Liver (tissue), 9 donors: ENCODE data around the gene STAT3. TPM values are rescaled to one million over a fixed set of nuclear protein-coding genes. Genes with fewer than 3 reads are reported as not detected.
"Not testable (repeated sequence)": the region's sequence is repeated elsewhere in the genome, so short reads cannot be mapped to it uniquely, and the experiment has no call there.

Source experiments
- DNase-seq: peaks from one replicate; pipeline ENCODE4 v3.0.0-alpha.2; 2017; ENCODE audit warnings: low spot score
- H3K27ac ChIP-seq, 2 donors: one replicate each; pipeline ENCODE4 v1.7.0; 2013; ENCODE audit warnings: inconsistent platforms in 2 of 2, low read length in 2 of 2, control low read depth in 1 of 2, low read depth in 1 of 2, mild to moderate bottlenecking in 1 of 2
- H3K27me3 ChIP-seq, 4 donors: one replicate each; pipeline versions ENCODE4 v1.6.1 to v1.7.0; 2013; ENCODE audit warnings: low read length in 3 of 4, inconsistent platforms in 1 of 4, mild to moderate bottlenecking in 1 of 4, moderate library complexity in 1 of 4; ENCODE audit not compliant: control insufficient read depth in 4 of 4, insufficient read depth in 4 of 4
- H3K36me3 ChIP-seq, 4 donors: one replicate each; pipeline versions ENCODE4 v1.6.1 to v1.7.0; 2013; ENCODE audit warnings: low read length in 3 of 4, mild to moderate bottlenecking in 3 of 4, low read depth in 1 of 4, moderate library complexity in 1 of 4; ENCODE audit not compliant: control insufficient read depth in 4 of 4, insufficient read depth in 3 of 4
- H3K4me1 ChIP-seq, 4 donors: one replicate each; pipeline versions ENCODE4 v1.6.1 to v1.7.0; 2013; ENCODE audit warnings: low read length in 3 of 4, mild to moderate bottlenecking in 3 of 4, moderate library complexity in 1 of 4; ENCODE audit not compliant: control insufficient read depth in 4 of 4, insufficient read depth in 4 of 4
- H3K4me3 ChIP-seq, 3 donors: one replicate each; pipeline versions ENCODE4 v1.6.1 to v1.7.0; 2013; ENCODE audit warnings: low read length in 3 of 3, control low read depth in 1 of 3, low read depth in 1 of 3, mild to moderate bottlenecking in 1 of 3
- H3K9ac ChIP-seq, 2 donors: one replicate each; pipeline ENCODE4 v1.7.0; 2013; ENCODE audit warnings: low read length in 2 of 2, mild to moderate bottlenecking in 2 of 2, moderate library complexity in 2 of 2, control low read depth in 1 of 2, low read depth in 1 of 2
- H3K9me3 ChIP-seq, 4 donors: one replicate each; pipeline versions ENCODE4 v1.6.1 to v1.7.0; 2013; ENCODE audit warnings: low read length in 3 of 4; ENCODE audit not compliant: control insufficient read depth in 4 of 4
- ATF3 ChIP-seq: IDR thresholded peaks from 2 replicates; pipeline ENCODE4 v1.6.1; 2016; ENCODE audit warnings: antibody characterized with exemption
- CTCF ChIP-seq: fragments of 150-350 bp; IDR thresholded peaks from 2 replicates; pipeline ENCODE4 v1.5.1; 2017; ENCODE audit warnings: improper control_type of control experiment, low read depth, low read length; ENCODE audit not compliant: missing input control
- FOXA1 ChIP-seq: IDR thresholded peaks from 2 replicates; pipeline ENCODE4 v1.6.1; 2016; ENCODE audit warnings: antibody characterized with exemption
- FOXA2 ChIP-seq: IDR thresholded peaks from 2 replicates; pipeline ENCODE4 v1.6.1; 2016; ENCODE audit warnings: antibody characterized with exemption
- GABPA ChIP-seq, 2 donors: IDR thresholded peaks in 1 of 2; conservative IDR thresholded peaks in 1 of 2; 2 replicates each; pipeline ENCODE4 v1.6.1; 2016; ENCODE audit warnings: antibody characterized with exemption in 2 of 2, mild to moderate bottlenecking in 1 of 2, moderate library complexity in 1 of 2
- HNF4G ChIP-seq: IDR thresholded peaks from 2 replicates; pipeline ENCODE4 v1.6.1; 2016; ENCODE audit warnings: antibody characterized with exemption
- RAD21 ChIP-seq, 2 donors: IDR thresholded peaks; 2 replicates each; pipeline ENCODE4 v1.6.1; 2016; ENCODE audit warnings: antibody characterized with exemption in 2 of 2, mild to moderate bottlenecking in 2 of 2
- REST ChIP-seq: IDR thresholded peaks from 2 replicates; pipeline ENCODE4 v1.6.1; 2016; ENCODE audit warnings: antibody characterized with exemption, mild to moderate bottlenecking
- RXRA ChIP-seq, 2 donors: IDR thresholded peaks; 2 replicates each; pipeline ENCODE4 v1.6.1; 2017 to 2018; ENCODE audit warnings: antibody characterized with exemption in 2 of 2, mild to moderate bottlenecking in 1 of 2
- SP1 ChIP-seq: IDR thresholded peaks from 2 replicates; pipeline ENCODE4 v1.6.1; 2018; ENCODE audit warnings: antibody characterized with exemption, mild to moderate bottlenecking
- TAF1 ChIP-seq: conservative IDR thresholded peaks from 2 replicates; pipeline ENCODE4 v1.6.1; 2016; ENCODE audit warnings: antibody characterized with exemption, mild to moderate bottlenecking
- YY1 ChIP-seq: IDR thresholded peaks from 2 replicates; pipeline ENCODE4 v1.6.1; 2016; ENCODE audit warnings: antibody characterized with exemption, mild to moderate bottlenecking
- ZBTB33 ChIP-seq: IDR thresholded peaks from 2 replicates; pipeline ENCODE4 v1.6.1; 2016; ENCODE audit warnings: antibody characterized with exemption
- WGBS: extraction: QIAGEN DNeasy Blood & Tissue Kit; methylation state at CpG from one replicate; pipeline ENCODE4 v1.1.7; 2013; 5-methylcytosine and 5-hydroxymethylcytosine counted together
- polyA plus RNA-seq, 2 donors: library from polyadenylated mRNA; stranded (reverse) in 1 of 2; unstranded in 1 of 2; fragments of 200-250 nt in 1 of 2; fragments of >200 nt in 1 of 2; fragmentation: Nextera tagmentation in 1 of 2; extraction: Ambion mirVana in 1 of 2; gene quantifications; one replicate each; pipeline versions ENCODE4 v1.2.1 to v1.2.3, GENCODE V29; 2013 to 2015
- total RNA-seq, 2 donors: library from RNA; depleted of rRNA; stranded (reverse); fragments of >200 nt; gene quantifications; one replicate each; pipeline ENCODE4 v1.2.3, GENCODE V29; 2014
- donor health status: healthy.
- donor health status: healthy.
- donor health status: healthy.
- donor health status: healthy.
- donor health status: healthy.

Gene STAT3
- total and polyA plus RNA-seq, 4 donors, result 68.7 to 301 (median 114) TPM

- TF ChIP-seq RXRA (IDR thresholded peaks at IDR 0.05) (no peak), SP1 (no peak), CTCF (no peak), ATF3 (no peak), RAD21 (IDR thresholded peaks at IDR 0.05) (no peak), FOXA2 (no peak), GABPA (IDR thresholded peaks at IDR 0.05 in 1 of 2, conservative IDR thresholded peaks at IDR 0.05 in 1 of 2) (no peak)
These were observed 4.6 kb upstream of the STAT3 start (continued) for GRCh38 chr17:42392692-42393415.

- 85% methylated on average over 8 of the region's 8 CpGs for WGBS
- H3K27me3 ChIP-seq, result not testable (repeated sequence)
These were observed 3.2 kb upstream of the STAT3 start for GRCh38 chr17:42391439-42391838.

GRCh38 chr17:42389899-42390298 lies 1.7 kb upstream of the STAT3 start:
- Histone ChIP-seq H3K9ac (no peak overlapping the region), H3K4me3 (no peak overlapping the region), H3K4me1 (peaks cover 2 to 20% (median 12%) of the 10 kb centered on the region in 4 donors), H3K27ac (no peak overlapping the region), H3K9me3 (no peaks in the 10 kb centered on the region), H3K36me3 (no peaks in the 10 kb centered on the region), H3K27me3 (no peaks in the 10 kb centered on the region)
- WGBS, result 97% methylated on average over 5 of the region's 5 CpGs
- TF ChIP-seq RAD21 (IDR thresholded peaks at IDR 0.05) (no peak), ATF3 (no peak), CTCF (no peak), YY1 (no peak), REST (no peak), ZBTB33 (no peak), TAF1 (no peak), FOXA1 (no peak), HNF4G (no peak)
- no peak for DNase-seq

More at GRCh38 chr17:42391439-42391838, 3.2 kb upstream of the STAT3 start:
- H3K36me3 ChIP-seq, H3K9ac ChIP-seq, H3K27ac ChIP-seq, DNase-seq, H3K9me3 ChIP-seq, H3K4me3 ChIP-seq: not testable (repeated sequence)
- peaks cover 2 to 17% (median 4%) of the 10 kb centered on the region in 4 donors for H3K4me1 ChIP-seq
